NCI-H748 (cell line): ENCODE results near the gene SLC35B2.
"Not testable (repeated sequence)": the region's sequence is repeated elsewhere in the genome, so short reads cannot be mapped to it uniquely, and the experiment has no call there.

Source experiments
- DNase-seq: peaks from one replicate; lab custom pipeline; 2025; ENCODE audit not compliant: unreplicated experiment; lab: John Stamatoyannopoulos, UW

SLC35B2 gene

GRCh38 chr6:44237021-44237812 lies 20.1 kb downstream of the SLC35B2 start:
- peak; percentile 91 for DNase-seq

GRCh38 chr6:44235891-44236516 lies 21.3 kb downstream of the SLC35B2 start:
- no peak for DNase-seq

- no peak for DNase-seq
Observed at GRCh38 chr6:44235269-44235668, 22.1 kb downstream of the SLC35B2 start.

GRCh38 chr6:44234101-44235025 lies 23.0 kb downstream of the SLC35B2 start:
- DNase-seq = peak; percentile 28

GRCh38 chr6:44233567-44234100 lies 23.7 kb downstream of the SLC35B2 start:
- DNase-seq = no peak

GRCh38 chr6:44232676-44233566 lies 24.4 kb downstream of the SLC35B2 start:
- DNase-seq = no peak

- DNase-seq = not testable (repeated sequence)
Observed at GRCh38 chr6:44231426-44231825, 25.9 kb downstream of the SLC35B2 start.

- no peak for DNase-seq
Observed at GRCh38 chr6:44230034-44230675, 27.2 kb downstream of the SLC35B2 start.

GRCh38 chr6:44229376-44230033 lies 27.8 kb downstream of the SLC35B2 start:
- no peak for DNase-seq

GRCh38 chr6:44228836-44229235 lies 28.5 kb downstream of the SLC35B2 start:
- no peak for DNase-seq

GRCh38 chr6:44228433-44228832 lies 28.9 kb downstream of the SLC35B2 start:
- no peak for DNase-seq

GRCh38 chr6:44228031-44228430 lies 29.3 kb downstream of the SLC35B2 start:
- no peak for DNase-seq

GRCh38 chr6:44227148-44227793 lies 30.1 kb downstream of the SLC35B2 start:
- DNase-seq = peak; percentile 14

GRCh38 chr6:44226368-44227147 lies 30.8 kb downstream of the SLC35B2 start:
- DNase-seq = no peak

- DNase-seq = no peak
Observed at GRCh38 chr6:44225579-44226325, 31.6 kb downstream of the SLC35B2 start.

- no peak for DNase-seq
Observed at GRCh38 chr6:44224965-44225305, 32.4 kb downstream of the SLC35B2 start.
